Astrocyte (in vitro differentiated cells and primary cell): ENCODE measurements around the gene USP54. TPM values are rescaled to one million over a fixed set of nuclear protein-coding genes. Genes with fewer than 3 reads are reported as not detected.
"Not testable (repeated sequence)": the region's sequence is repeated elsewhere in the genome, so short reads cannot be mapped to it uniquely, and the experiment has no call there.

ENCODE experiments used
- DNase-seq: peaks from one replicate; pipeline ENCODE4 v3.0.0-alpha.2; 2010; ENCODE audit warnings: low read depth
- FAIRE-seq: peaks from 2 replicates; lab custom pipeline; 2011; peaks lifted over from hg19 to GRCh38; lab: Jason Lieb, UNC
- H2AFZ ChIP-seq: 2 replicates; pipeline ENCODE4 v1.6.0; 2012; ENCODE audit warnings: low read depth, low read length, inconsistent platforms
- H3K27ac ChIP-seq: 2 replicates; pipeline ENCODE4 v1.5.1; 2011; ENCODE audit warnings: low read depth, low read length, inconsistent platforms
- H3K27me3 ChIP-seq: 2 replicates; pipeline ENCODE4 v1.6.0; 2011; ENCODE audit warnings: low read length, inconsistent platforms; ENCODE audit not compliant: insufficient read depth
- H3K36me3 ChIP-seq: 2 replicates; pipeline ENCODE4 v1.5.1; 2011; ENCODE audit warnings: low read length, inconsistent platforms; ENCODE audit not compliant: insufficient read depth
- H3K4me1 ChIP-seq: 2 replicates; pipeline ENCODE4 v1.5.1; 2011; ENCODE audit warnings: low read length, inconsistent platforms; ENCODE audit not compliant: insufficient read depth
- H3K4me2 ChIP-seq: 2 replicates; pipeline ENCODE4 v1.6.0; 2012; ENCODE audit warnings: low read length, inconsistent platforms
- H3K4me3 ChIP-seq: 2 replicates; pipeline ENCODE4 v1.5.1; 2011; ENCODE audit warnings: low read depth, mild to moderate bottlenecking, low read length, inconsistent platforms; ENCODE audit not compliant: insufficient read depth
- H3K79me2 ChIP-seq: 2 replicates; pipeline ENCODE4 v1.6.0; 2012; ENCODE audit warnings: mild to moderate bottlenecking, low read length, inconsistent platforms; ENCODE audit not compliant: insufficient read depth
- H3K9ac ChIP-seq: 2 replicates; pipeline ENCODE4 v1.6.0; 2012; ENCODE audit warnings: mild to moderate bottlenecking, low read length, inconsistent platforms
- H3K9me3 ChIP-seq: 2 replicates; pipeline ENCODE4 v1.5.1; 2012; ENCODE audit warnings: low read depth, mild to moderate bottlenecking, low read length, inconsistent platforms; ENCODE audit not compliant: insufficient read depth
- H4K20me1 ChIP-seq: 2 replicates; pipeline ENCODE4 v1.6.0; 2012; ENCODE audit warnings: low read length, inconsistent platforms; ENCODE audit not compliant: insufficient read depth
- H3K27ac Mint-ChIP-seq: one replicate; pipeline ENCODE4 v1.8.0; 2021; ENCODE audit warnings: mild to moderate bottlenecking, mixed read lengths; ENCODE audit not compliant: unreplicated experiment
- H3K27me3 Mint-ChIP-seq: one replicate; pipeline ENCODE4 v1.8.0; 2021; ENCODE audit warnings: low read depth, mixed read lengths; ENCODE audit not compliant: unreplicated experiment
- H3K36me3 Mint-ChIP-seq: one replicate; pipeline ENCODE4 v1.8.0; 2021; ENCODE audit warnings: low read depth, mixed read lengths; ENCODE audit not compliant: unreplicated experiment
- H3K4me1 Mint-ChIP-seq: one replicate; pipeline ENCODE4 v1.8.0; 2021; ENCODE audit warnings: low read depth, mixed read lengths; ENCODE audit not compliant: unreplicated experiment
- H3K4me3 Mint-ChIP-seq: one replicate; pipeline ENCODE4 v1.8.0; 2021; ENCODE audit warnings: mild to moderate bottlenecking, moderate library complexity, mixed read lengths; ENCODE audit not compliant: unreplicated experiment
- H3K9me3 Mint-ChIP-seq: one replicate; pipeline ENCODE4 v1.8.0; 2021; ENCODE audit warnings: mild to moderate bottlenecking, mixed read lengths; ENCODE audit not compliant: unreplicated experiment
- EZH2 ChIP-seq: IDR thresholded peaks from 2 replicates; pipeline ENCODE4 v1.6.1; 2012; ENCODE audit warnings: mild to moderate bottlenecking, low read length, inconsistent platforms; ENCODE audit not compliant: insufficient read depth
- total RNA-seq: library from RNA; stranded (reverse); gene quantifications from 2 replicates; pipeline ENCODE4 v1.2.1, GENCODE V29; 2021
- TF ChIP-seq, protein P1 (sequence below): IDR thresholded peaks from 2 replicates; pipeline ENCODE4 v1.5.1; 2011; ENCODE audit warnings: low read depth, mild to moderate bottlenecking, inconsistent platforms, low read length, moderate library complexity; ENCODE audit not compliant: insufficient read depth

The USP54 gene
- total RNA-seq, 1 donor from 2014 or later, result 85.9 TPM

GRCh38 chr10:73585327-73585726 is 5.8 kb downstream of the USP54 start:
- Mint-ChIP-seq H3K4me3 (no peak overlapping the region), H3K9me3 (peaks cover 2% of the 10 kb centered on the region), H3K27me3 (no peaks in the 10 kb centered on the region), H3K4me1 (peaks cover 23% of the 10 kb centered on the region), H3K36me3 (no peaks in the 10 kb centered on the region), H3K27ac (peak overlapping the region; percentile 89)
- Histone ChIP-seq H3K4me2 (no peak overlapping the region), H2AFZ (no peak overlapping the region), H3K27ac (no peak overlapping the region), H3K79me2 (no peaks in the 10 kb centered on the region), H3K27me3 (no peaks in the 10 kb centered on the region), H3K4me3 (no peak overlapping the region), H4K20me1 (no peaks in the 10 kb centered on the region), H3K9ac (no peak overlapping the region), H3K36me3 (no peaks in the 10 kb centered on the region), H3K4me1 (peaks cover 9% of the 10 kb centered on the region), H3K9me3 (no peaks in the 10 kb centered on the region)
- FAIRE-seq (no peak), DNase-seq (peak; percentile 39)
- no peak for TF ChIP-seq EZH2
- TF ChIP-seq, protein P1, sequence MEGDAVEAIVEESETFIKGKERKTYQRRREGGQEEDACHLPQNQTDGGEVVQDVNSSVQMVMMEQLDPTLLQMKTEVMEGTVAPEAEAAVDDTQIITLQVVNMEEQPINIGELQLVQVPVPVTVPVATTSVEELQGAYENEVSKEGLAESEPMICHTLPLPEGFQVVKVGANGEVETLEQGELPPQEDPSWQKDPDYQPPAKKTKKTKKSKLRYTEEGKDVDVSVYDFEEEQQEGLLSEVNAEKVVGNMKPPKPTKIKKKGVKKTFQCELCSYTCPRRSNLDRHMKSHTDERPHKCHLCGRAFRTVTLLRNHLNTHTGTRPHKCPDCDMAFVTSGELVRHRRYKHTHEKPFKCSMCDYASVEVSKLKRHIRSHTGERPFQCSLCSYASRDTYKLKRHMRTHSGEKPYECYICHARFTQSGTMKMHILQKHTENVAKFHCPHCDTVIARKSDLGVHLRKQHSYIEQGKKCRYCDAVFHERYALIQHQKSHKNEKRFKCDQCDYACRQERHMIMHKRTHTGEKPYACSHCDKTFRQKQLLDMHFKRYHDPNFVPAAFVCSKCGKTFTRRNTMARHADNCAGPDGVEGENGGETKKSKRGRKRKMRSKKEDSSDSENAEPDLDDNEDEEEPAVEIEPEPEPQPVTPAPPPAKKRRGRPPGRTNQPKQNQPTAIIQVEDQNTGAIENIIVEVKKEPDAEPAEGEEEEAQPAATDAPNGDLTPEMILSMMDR, result no peak

- Histone ChIP-seq H2AFZ (no peak overlapping the region), H3K4me3 (no peak overlapping the region), H4K20me1 (no peaks in the 10 kb centered on the region), H3K9me3 (no peaks in the 10 kb centered on the region), H3K27me3 (no peaks in the 10 kb centered on the region), H3K9ac (no peak overlapping the region), H3K4me1 (peaks cover 9% of the 10 kb centered on the region), H3K36me3 (no peaks in the 10 kb centered on the region), H3K27ac (no peak overlapping the region), H3K4me2 (no peak overlapping the region), H3K79me2 (no peaks in the 10 kb centered on the region)
- peak overlapping the region; percentile 89 for H3K27ac Mint-ChIP-seq
- H3K27me3 Mint-ChIP-seq, result no peaks in the 10 kb centered on the region
- FAIRE-seq (no peak), DNase-seq (peak; percentile 37)
- peaks cover 2% of the 10 kb centered on the region for H3K9me3 Mint-ChIP-seq
- no peak for TF ChIP-seq EZH2
- TF ChIP-seq, protein P1, result no peak
- peaks cover 23% of the 10 kb centered on the region for H3K4me1 Mint-ChIP-seq
- no peaks in the 10 kb centered on the region for H3K36me3 Mint-ChIP-seq
- peak overlapping the region; percentile 15 for H3K4me3 Mint-ChIP-seq
Measured at GRCh38 chr10:73584737-73585136, 6.4 kb downstream of the USP54 start.

DNA sequence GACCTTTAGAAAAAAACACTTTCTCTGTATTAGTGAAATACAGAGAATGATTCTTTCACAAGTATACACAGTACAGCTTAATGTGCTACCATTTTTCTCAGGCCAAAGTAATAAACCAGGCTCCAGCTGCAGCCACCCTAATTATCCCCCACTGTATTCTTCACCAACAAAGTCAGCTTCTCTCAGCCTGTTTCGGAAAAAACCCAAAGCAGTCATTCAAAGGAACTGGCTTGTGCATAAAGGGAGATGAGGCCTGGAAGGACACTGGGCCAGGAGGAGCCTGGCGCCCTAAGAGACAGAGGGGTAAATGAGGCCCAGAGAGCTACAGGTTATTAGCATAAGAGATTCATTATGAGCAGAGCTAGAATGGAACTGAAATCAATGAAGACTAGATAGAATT is 9.2 kb downstream of the USP54 start:
- Mint-ChIP-seq H3K27me3 (no peaks in the 10 kb centered on the region), H3K9me3 (peaks cover 2% of the 10 kb centered on the region), H3K4me1 (peaks cover 26% of the 10 kb centered on the region), H3K4me3 (no peak overlapping the region), H3K27ac (peak overlapping the region; percentile 60), H3K36me3 (peaks cover 1% of the 10 kb centered on the region)
- TF ChIP-seq EZH2, result no peak
- TF ChIP-seq, protein P1, result no peak
- H3K4me1 ChIP-seq, result peaks cover 10% of the 10 kb centered on the region
- no peak overlapping the region for H3K27ac ChIP-seq
- H3K9ac ChIP-seq, result no peak overlapping the region
- H4K20me1 ChIP-seq, result no peaks in the 10 kb centered on the region
- no peak overlapping the region for H3K4me2 ChIP-seq
- FAIRE-seq (no peak), DNase-seq (no peak)
- H3K79me2 ChIP-seq, result no peaks in the 10 kb centered on the region
- no peak overlapping the region for H2AFZ ChIP-seq
- H3K9me3 ChIP-seq, result no peaks in the 10 kb centered on the region
- H3K36me3 ChIP-seq, result no peaks in the 10 kb centered on the region
- no peak overlapping the region for H3K4me3 ChIP-seq
- H3K27me3 ChIP-seq, result no peaks in the 10 kb centered on the region

DNA sequence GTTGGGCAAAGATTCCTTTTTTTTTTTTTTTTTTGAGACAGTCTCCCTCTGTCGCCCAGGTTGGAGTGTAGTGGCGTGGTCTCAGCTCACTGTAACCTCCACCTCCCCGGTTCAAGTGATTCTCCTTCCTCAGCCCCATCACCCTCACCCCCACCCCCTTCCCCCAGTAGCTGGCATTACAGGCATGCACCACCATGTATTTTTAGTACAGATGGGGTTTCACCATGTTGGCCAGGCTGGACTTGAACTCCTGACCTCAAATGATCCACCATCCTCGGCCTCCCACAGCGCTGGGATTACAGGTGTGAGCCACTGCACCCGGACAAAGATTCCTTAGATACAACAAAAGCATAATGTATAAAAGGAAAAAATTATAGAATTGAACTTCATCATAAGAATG is 12.2 kb downstream of the USP54 start:
- not testable (repeated sequence) for H3K4me3 ChIP-seq, H3K79me2 ChIP-seq, H3K4me2 ChIP-seq, H3K36me3 ChIP-seq, DNase-seq, H3K4me1 ChIP-seq, H3K36me3 Mint-ChIP-seq, H3K27me3 ChIP-seq, H3K9me3 ChIP-seq, H3K27me3 Mint-ChIP-seq, H3K4me3 Mint-ChIP-seq, H3K9ac ChIP-seq, H3K27ac Mint-ChIP-seq, FAIRE-seq, H3K9me3 Mint-ChIP-seq, H2AFZ ChIP-seq, H3K27ac ChIP-seq, H4K20me1 ChIP-seq
- peaks cover 19% of the 10 kb centered on the region for H3K4me1 Mint-ChIP-seq
